ENCODE data around the gene FARP2.
"Not testable (repeated sequence)": the region's sequence is repeated elsewhere in the genome, so short reads cannot be mapped to it uniquely, and the experiment has no call there.

Gene FARP2

GRCh38 chr2:241355983-241356870 lies at the start of gene FARP2:
Gene FARP2 (plus strand): TSS chr2:241356285. CDS start chr2:241373108, 16,823 bp downstream.
- DNase-seq = peak; percentile 98

- no peak for DNase-seq
These were observed 49.0 kb upstream of the FARP2 start for GRCh38 chr2:241307055-241307454.

- peak; percentile 9 for DNase-seq
These were observed 47.8 kb upstream of the FARP2 start for GRCh38 chr2:241308267-241308666.

- DNase-seq = no peak
These were observed 47.1 kb upstream of the FARP2 start for GRCh38 chr2:241308832-241309500.

- peak; percentile 24 for DNase-seq
These were observed 46.4 kb upstream of the FARP2 start for GRCh38 chr2:241309684-241310117.

GRCh38 chr2:241310917-241311566 lies 45.0 kb upstream of the FARP2 start:
- no peak for DNase-seq

GRCh38 chr2:241312082-241312481 lies 44.0 kb upstream of the FARP2 start:
- DNase-seq = peak; percentile 44

- no peak for DNase-seq
These were observed 42.5 kb upstream of the FARP2 start for GRCh38 chr2:241313543-241314095.

- DNase-seq = peak; percentile 53
These were observed 41.6 kb upstream of the FARP2 start for GRCh38 chr2:241314226-241315092.

- DNase-seq = peak; percentile 99
These were observed 40.8 kb upstream of the FARP2 start, which contains the start of gene HDLBP for GRCh38 chr2:241315093-241315878. Gene HDLBP (minus strand): TSS chr2:241315672. CDS start chr2:241266869, 48,803 bp downstream.

GRCh38 chr2:241315879-241316631 lies 40.0 kb upstream of the FARP2 start, which contains the start of gene SEPTIN2:
Gene SEPTIN2 (plus strand): TSS chr2:241315925. CDS start chr2:241324233, 8,308 bp downstream.
- peak; percentile 69 for DNase-seq

- no peak for DNase-seq
These were observed 39.3 kb upstream of the FARP2 start for GRCh38 chr2:241316825-241317224.

GRCh38 chr2:241317391-241317790 lies 38.7 kb upstream of the FARP2 start:
- no peak for DNase-seq

- DNase-seq = not testable (repeated sequence)
These were observed 37.3 kb upstream of the FARP2 start for GRCh38 chr2:241318830-241319229.

GRCh38 chr2:241320394-241320793 lies 35.7 kb upstream of the FARP2 start:
- DNase-seq = no peak

GRCh38 chr2:241321033-241321432 lies 35.1 kb upstream of the FARP2 start:
- DNase-seq = no peak

GRCh38 chr2:241321886-241322285 lies 34.2 kb upstream of the FARP2 start:
- no peak for DNase-seq

- DNase-seq = no peak
These were observed 32.3 kb upstream of the FARP2 start for GRCh38 chr2:241323778-241324177.

GRCh38 chr2:241324775-241325174 lies 31.3 kb upstream of the FARP2 start:
- no peak for DNase-seq

GRCh38 chr2:241325257-241325656 lies 30.8 kb upstream of the FARP2 start:
- no peak for DNase-seq
